MM.1S (cell line): ENCODE measurements around the gene PRSS36.
"Not testable (repeated sequence)": the region's sequence is repeated elsewhere in the genome, so short reads cannot be mapped to it uniquely, and the experiment has no call there.

Experiments
- DNase-seq: peaks from one replicate; pipeline ENCODE4 v3.0.0-alpha.2; 2015
- H2AFZ ChIP-seq: fragments of 300-600 bp; sonication (generic); 2 replicates; pipeline ENCODE4 v1.6.0; 2016; ENCODE audit warnings: antibody characterized with exemption, low read length
- H3F3A ChIP-seq: fragments of 300-600 bp; sonication (generic); 2 replicates; pipeline ENCODE4 v1.6.1; 2016; ENCODE audit warnings: mild to moderate bottlenecking, antibody characterized with exemption, low read length, moderate library complexity, mixed read lengths; ENCODE audit not compliant: insufficient read depth
- H3K27ac ChIP-seq: fragments of 300-600 bp; sonication (generic); 2 replicates; pipeline ENCODE4 v1.5.1; 2016; ENCODE audit warnings: mild to moderate bottlenecking, low read length
- H3K27me3 ChIP-seq: fragments of 300-600 bp; sonication (generic); replicated peaks from 2 replicates; pipeline ENCODE4 v1.6.0; 2016; ENCODE audit warnings: low read length; ENCODE audit not compliant: insufficient read depth
- H3K36me3 ChIP-seq: fragments of 300-600 bp; sonication (generic); replicated peaks from 2 replicates; pipeline ENCODE4 v1.6.1; 2016; ENCODE audit warnings: mild to moderate bottlenecking, low read length, mixed read lengths; ENCODE audit not compliant: insufficient read depth
- H3K4me1 ChIP-seq: fragments of 300-600 bp; sonication (generic); 2 replicates; pipeline ENCODE4 v1.6.1; 2016; ENCODE audit warnings: low read length, mixed read lengths
- H3K4me2 ChIP-seq: fragments of 300-600 bp; sonication (generic); 2 replicates; pipeline ENCODE4 v1.6.0; 2016; ENCODE audit warnings: low read depth, low read length
- H3K4me3 ChIP-seq: fragments of 300-600 bp; sonication (generic); 2 replicates; pipeline ENCODE4 v1.5.1; 2016; ENCODE audit warnings: low read length, mixed read lengths
- H3K79me2 ChIP-seq: fragments of 300-600 bp; sonication (generic); 2 replicates; pipeline ENCODE4 v1.6.1; 2016; ENCODE audit warnings: mixed run types, low read length, mixed read lengths
- H3K9ac ChIP-seq: fragments of 300-600 bp; sonication (generic); 2 replicates; pipeline ENCODE4 v1.6.1; 2016; ENCODE audit warnings: low read length, mixed read lengths
- H3K9me2 ChIP-seq: fragments of 300-600 bp; sonication (generic); replicated peaks from 2 replicates; pipeline ENCODE4 v1.6.1; 2016; ENCODE audit warnings: mild to moderate bottlenecking, low read length, mixed read lengths; ENCODE audit not compliant: insufficient read depth
- H3K9me3 ChIP-seq: fragments of 300-600 bp; sonication (generic); replicated peaks from 2 replicates; pipeline ENCODE4 v1.6.1; 2016; ENCODE audit warnings: mild to moderate bottlenecking, low read length, mixed read lengths; ENCODE audit not compliant: insufficient read depth
- H4K20me1 ChIP-seq: fragments of 300-600 bp; sonication (generic); 2 replicates; pipeline ENCODE4 v1.6.1; 2016; ENCODE audit warnings: mild to moderate bottlenecking, low read length, moderate library complexity, mixed read lengths; ENCODE audit not compliant: insufficient read depth
- CTCF ChIP-seq: fragments of 300-600 bp; sonication (generic); IDR thresholded peaks from 2 replicates; pipeline ENCODE4 v1.5.1; 2016; ENCODE audit warnings: antibody characterized with exemption, low read length, mixed read lengths
- EZH2 ChIP-seq: fragments of 300-600 bp; sonication (generic); optimal IDR thresholded peaks from 2 replicates; pipeline ENCODE3; 2017; ENCODE audit warnings: low read depth, mild to moderate bottlenecking, antibody characterized with exemption, low read length, mixed read lengths
- EZH2phosphoT487 ChIP-seq: fragments of 300-600 bp; sonication (generic); IDR thresholded peaks from 2 replicates; pipeline ENCODE4 v1.6.1; 2018; ENCODE audit warnings: antibody characterized with exemption, low read length

PRSS36 gene

DNA sequence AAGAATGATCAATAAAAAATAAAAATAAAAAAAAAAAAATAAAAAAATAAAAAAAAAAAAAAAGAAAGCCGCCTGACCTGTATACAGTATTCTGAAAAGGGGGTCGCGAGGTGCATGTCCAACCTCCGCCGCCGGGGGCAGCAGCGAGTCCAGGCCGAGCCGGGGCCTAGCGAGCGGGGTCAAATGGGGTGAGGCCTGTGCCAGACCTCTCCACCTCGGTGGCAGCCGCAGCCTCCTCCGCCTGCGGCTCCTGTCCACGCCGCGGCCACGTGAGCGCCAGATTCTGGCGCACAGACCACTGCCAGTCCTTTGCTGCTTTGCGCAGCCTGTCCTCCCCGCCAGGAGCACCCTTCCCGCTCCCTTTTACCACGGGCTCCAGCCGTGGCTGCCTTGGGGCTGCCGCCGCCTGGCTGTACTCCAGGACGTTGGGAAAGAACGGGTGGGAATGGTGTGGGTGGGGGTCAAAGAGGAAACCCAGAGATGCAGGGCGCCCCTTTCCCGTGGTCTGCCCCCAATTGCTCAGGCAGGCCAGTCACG is 44.1 kb downstream of the PRSS36 start:
- Histone ChIP-seq H4K20me1 (no peaks in the 10 kb centered on the region), H3K4me3 (no peak overlapping the region), H3K27me3 (peaks cover 6% of the 10 kb centered on the region), H3K9ac (no peak overlapping the region), H2AFZ (peak overlapping the region; percentile 76), H3K9me2 (no peaks in the 10 kb centered on the region), H3K4me1 (0 out of 2 replicates have a peak, but pooled peaks cover 11% of the 10 kb centered on the region), H3K9me3 (no peaks in the 10 kb centered on the region), H3K27ac (no peak overlapping the region), H3F3A (peaks cover 17% of the 10 kb centered on the region), H3K79me2 (peaks cover 19% of the 10 kb centered on the region), H3K4me2 (peak overlapping the region; percentile 44), H3K36me3 (no peaks in the 10 kb centered on the region)
- TF ChIP-seq CTCF (peak; percentile 62), EZH2phosphoT487 (no peak)
- DNase-seq, result peak; percentile 67

DNA sequence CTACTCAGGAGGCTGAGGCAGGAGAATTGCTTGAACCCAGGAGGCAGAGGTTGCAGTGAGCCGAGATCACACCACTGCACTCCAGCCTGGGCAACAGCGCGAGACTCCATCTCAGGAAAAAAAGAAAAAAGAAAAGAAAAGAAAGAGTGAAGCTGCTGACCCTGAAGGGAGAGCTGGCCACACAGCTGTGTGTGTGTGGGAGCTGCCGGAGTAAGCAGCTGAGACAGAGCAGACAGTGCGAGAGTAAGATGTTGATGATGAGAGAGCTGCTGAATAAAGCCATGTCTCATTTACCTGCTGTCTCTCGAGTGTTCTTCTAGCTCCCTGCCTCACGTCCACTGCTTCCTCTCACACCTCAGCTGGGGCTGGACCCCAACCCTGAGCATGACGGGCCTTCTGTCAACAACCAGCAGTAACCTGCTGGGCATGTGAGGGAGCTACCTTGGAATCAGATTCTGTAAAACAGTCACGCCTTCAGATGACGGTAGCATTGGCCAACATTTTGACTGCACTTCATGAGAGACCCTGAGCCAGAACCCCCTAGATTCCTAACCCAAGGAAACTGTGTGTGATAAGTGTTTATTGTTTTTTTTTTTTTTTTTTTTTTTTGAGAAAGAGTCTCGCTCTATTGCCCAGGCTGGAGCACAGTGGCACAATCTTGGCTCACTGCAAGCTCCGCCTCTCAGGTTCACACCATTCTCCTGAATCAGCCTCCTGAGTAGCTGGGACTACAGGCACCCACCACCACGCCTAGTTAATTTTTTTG is 48.8 kb downstream of the PRSS36 start:
- not testable (repeated sequence) for H3K4me3 ChIP-seq, H3F3A ChIP-seq, DNase-seq, H3K4me1 ChIP-seq, H3K9ac ChIP-seq, H3K9me3 ChIP-seq, H3K27ac ChIP-seq, H4K20me1 ChIP-seq, H3K4me2 ChIP-seq, H3K9me2 ChIP-seq, H2AFZ ChIP-seq, H3K79me2 ChIP-seq, H3K36me3 ChIP-seq
- H3K27me3 ChIP-seq, result peaks cover 32% of the 10 kb centered on the region

DNA sequence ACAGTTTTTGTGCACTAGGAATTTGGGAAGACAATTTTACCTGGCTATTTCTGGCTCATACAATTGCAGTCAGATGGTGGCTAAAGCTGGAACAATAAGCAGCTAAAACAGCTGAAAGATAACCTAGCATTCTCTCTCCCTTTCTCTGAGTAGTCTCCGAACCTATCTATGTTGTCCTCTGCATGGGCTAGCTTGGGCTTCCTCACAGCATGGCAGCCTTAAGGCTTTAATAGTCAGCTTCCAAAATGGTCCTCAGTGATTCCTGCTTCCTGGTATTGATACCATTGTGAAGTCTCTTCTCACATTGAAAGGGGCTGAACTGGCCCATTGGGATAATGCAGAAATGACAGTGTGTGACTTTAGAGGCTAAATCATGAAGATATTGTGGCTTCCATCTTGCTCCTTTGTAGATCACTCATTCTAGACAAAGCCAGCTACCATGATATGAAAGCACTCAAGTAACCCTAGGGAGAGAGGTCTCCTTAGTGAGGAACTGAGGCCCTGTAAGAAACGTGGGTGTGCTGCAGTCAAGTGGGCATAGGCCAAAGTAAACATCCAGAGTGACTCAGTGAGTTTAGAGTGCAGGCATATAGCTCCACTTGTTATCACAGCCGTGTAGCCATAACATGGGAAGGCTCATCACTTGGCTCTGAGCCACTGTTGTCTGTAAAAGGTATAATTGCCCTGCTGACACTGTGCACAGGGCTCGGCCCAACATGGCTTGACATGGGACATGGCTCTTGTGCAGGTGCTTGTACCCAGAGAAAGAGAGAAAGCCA is 49.8 kb downstream of the PRSS36 start:
- no peaks in the 10 kb centered on the region for H3K9me3 ChIP-seq
- no peaks in the 10 kb centered on the region for H3K9me2 ChIP-seq
- no peak for DNase-seq
- H3F3A ChIP-seq, result no peaks in the 10 kb centered on the region
- H3K9ac ChIP-seq, result no peak overlapping the region
- no peaks in the 10 kb centered on the region for H3K79me2 ChIP-seq
- H3K4me3 ChIP-seq, result no peak overlapping the region
- no peak overlapping the region for H3K4me2 ChIP-seq
- H3K4me1 ChIP-seq, result no peaks in the 10 kb centered on the region
- no peak overlapping the region for H3K27ac ChIP-seq
- peaks cover 32% of the 10 kb centered on the region for H3K27me3 ChIP-seq
- H4K20me1 ChIP-seq, result no peaks in the 10 kb centered on the region
- TF ChIP-seq EZH2, result no peak
- TF ChIP-seq EZH2phosphoT487, result no peak
- TF ChIP-seq CTCF, result no peak
- no peaks in the 10 kb centered on the region for H3K36me3 ChIP-seq
- no peak overlapping the region for H2AFZ ChIP-seq
